ENCODE measurements around the gene FKBP4. TPM values are rescaled to one million over a fixed set of nuclear protein-coding genes. Genes with fewer than 3 reads are reported as not detected.
A peak's percentile ranks its signal among the peaks of the same experiment; 100 is the strongest.

Gene FKBP4
- total RNA-seq, 1 donor from 2014 or later = 127 TPM

GRCh38 chr12:2834581-2835491 lies 40.1 kb downstream of the FKBP4 start, which contains the start of gene NRIP2:
Gene NRIP2, minus strand, starts transcription at chr12:2835035. Its CDS starts 52 bp downstream, at chr12:2834983.
- H3K27me3 Mint-ChIP-seq = peaks cover 6% of the 10 kb centered on the region
- H3K4me1 Mint-ChIP-seq (ENCODE audit: unreplicated experiment) = peaks cover 21% of the 10 kb centered on the region
- peak within 1 kb of the TSS; percentile 66 for H3K27ac Mint-ChIP-seq
- peaks cover 26% of the 10 kb centered on the region for H3K36me3 Mint-ChIP-seq
- no peak for TF ChIP-seq CTCF (conservative IDR thresholded peaks at IDR 0.05)
- H3K9me3 Mint-ChIP-seq = no peaks in the 10 kb centered on the region
- DNase-seq (ENCODE audit: extremely low spot score, unreplicated experiment) = no peak
- peak within 1 kb of the TSS; percentile 65 for H3K4me3 Mint-ChIP-seq

GRCh38 chr12:2835691-2836403 lies 41.1 kb downstream of the FKBP4 start:
- no peak for DNase-seq (ENCODE audit: extremely low spot score, unreplicated experiment)
- peaks cover 21% of the 10 kb centered on the region for H3K36me3 Mint-ChIP-seq
- peaks cover 21% of the 10 kb centered on the region for H3K4me1 Mint-ChIP-seq (ENCODE audit: unreplicated experiment)
- H3K27me3 Mint-ChIP-seq = peaks cover 6% of the 10 kb centered on the region
- no peak for TF ChIP-seq CTCF (conservative IDR thresholded peaks at IDR 0.05)
- H3K27ac Mint-ChIP-seq = no peak overlapping the region
- H3K4me3 Mint-ChIP-seq = no peak overlapping the region
- H3K9me3 Mint-ChIP-seq = no peaks in the 10 kb centered on the region

- no peak for TF ChIP-seq CTCF (conservative IDR thresholded peaks at IDR 0.05)
- Mint-ChIP-seq H3K4me3 (no peak overlapping the region), H3K4me1 (ENCODE audit: unreplicated experiment) (peaks cover 21% of the 10 kb centered on the region), H3K36me3 (peaks cover 19% of the 10 kb centered on the region), H3K27me3 (peaks cover 6% of the 10 kb centered on the region), H3K27ac (no peak overlapping the region), H3K9me3 (no peaks in the 10 kb centered on the region)
- DNase-seq (ENCODE audit: extremely low spot score, unreplicated experiment) = no peak
Observed at GRCh38 chr12:2836574-2836973, 41.8 kb downstream of the FKBP4 start.

GRCh38 chr12:2841056-2841650 lies 46.4 kb downstream of the FKBP4 start:
- H3K4me3 Mint-ChIP-seq = no peak overlapping the region
- no peaks in the 10 kb centered on the region for H3K9me3 Mint-ChIP-seq
- DNase-seq (ENCODE audit: extremely low spot score, unreplicated experiment) = no peak
- peaks cover 12% of the 10 kb centered on the region for H3K4me1 Mint-ChIP-seq (ENCODE audit: unreplicated experiment)
- no peak for TF ChIP-seq CTCF (conservative IDR thresholded peaks at IDR 0.05)
- H3K27me3 Mint-ChIP-seq = no peaks in the 10 kb centered on the region
- no peak overlapping the region for H3K27ac Mint-ChIP-seq
- peaks cover 18% of the 10 kb centered on the region for H3K36me3 Mint-ChIP-seq

GRCh38 chr12:2842948-2843347 lies 48.2 kb downstream of the FKBP4 start:
- Mint-ChIP-seq H3K36me3 (peaks cover 22% of the 10 kb centered on the region), H3K27ac (no peak overlapping the region), H3K9me3 (no peaks in the 10 kb centered on the region), H3K4me1 (ENCODE audit: unreplicated experiment) (peaks cover 16% of the 10 kb centered on the region), H3K4me3 (no peak overlapping the region), H3K27me3 (no peaks in the 10 kb centered on the region)
- no peak for TF ChIP-seq CTCF (conservative IDR thresholded peaks at IDR 0.05)
- no peak for DNase-seq (ENCODE audit: extremely low spot score, unreplicated experiment)

Data from type B pancreatic cell (in vitro differentiated cells).